ENCODE data around the gene FUT7. TPM values are rescaled to one million over a fixed set of nuclear protein-coding genes. Genes with fewer than 3 reads are reported as not detected.
"Not testable (repeated sequence)": the region's sequence is repeated elsewhere in the genome, so short reads cannot be mapped to it uniquely, and the experiment has no call there.

FUT7 gene
- polyA plus RNA-seq, 1 donor: 0.08 TPM

DNA sequence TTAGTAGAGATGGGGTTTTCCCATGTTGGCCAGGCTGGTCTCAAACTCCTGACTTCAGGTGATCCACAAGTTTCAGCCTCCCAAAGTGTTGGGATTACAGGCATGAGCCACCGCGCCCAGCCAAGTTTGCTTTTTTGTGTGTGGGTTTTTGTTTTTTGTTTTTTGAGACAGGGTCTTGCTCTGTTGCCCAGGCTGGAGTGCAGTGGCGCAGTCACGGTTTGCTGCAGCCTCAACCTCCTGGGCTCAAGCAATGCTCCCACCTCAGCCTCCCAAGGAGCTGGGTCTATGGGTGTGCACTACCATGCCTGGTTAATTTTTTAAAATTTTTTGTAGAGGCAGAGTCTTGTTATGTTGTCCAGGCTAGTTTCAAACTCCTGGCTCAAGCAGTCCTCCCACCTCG is 1.6 kb upstream of the FUT7 start:
- not testable (repeated sequence) for DNase-seq (ENCODE audit: low read depth)

DNA sequence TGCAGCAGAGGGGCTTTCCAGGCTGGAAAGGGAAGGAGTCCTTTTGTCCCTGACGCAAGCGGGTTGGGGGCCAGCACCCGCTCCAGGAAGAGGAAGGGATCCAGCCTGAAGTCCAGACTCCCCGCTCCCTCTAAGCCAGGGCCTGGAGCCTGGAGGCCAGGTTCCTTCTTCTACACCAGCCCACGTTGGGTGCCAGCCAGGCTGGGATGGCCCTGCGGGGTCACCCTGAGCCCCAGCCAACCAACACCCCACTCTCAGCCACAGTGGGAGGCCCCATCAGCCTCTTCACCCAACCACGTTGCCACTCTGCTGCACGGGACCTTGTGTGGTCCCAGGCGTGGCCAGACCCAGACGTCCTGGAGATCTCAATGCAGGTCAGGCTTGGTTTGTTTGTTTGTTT is 970 bp upstream of the FUT7 start:
- no peak for DNase-seq (ENCODE audit: low read depth)

DNA sequence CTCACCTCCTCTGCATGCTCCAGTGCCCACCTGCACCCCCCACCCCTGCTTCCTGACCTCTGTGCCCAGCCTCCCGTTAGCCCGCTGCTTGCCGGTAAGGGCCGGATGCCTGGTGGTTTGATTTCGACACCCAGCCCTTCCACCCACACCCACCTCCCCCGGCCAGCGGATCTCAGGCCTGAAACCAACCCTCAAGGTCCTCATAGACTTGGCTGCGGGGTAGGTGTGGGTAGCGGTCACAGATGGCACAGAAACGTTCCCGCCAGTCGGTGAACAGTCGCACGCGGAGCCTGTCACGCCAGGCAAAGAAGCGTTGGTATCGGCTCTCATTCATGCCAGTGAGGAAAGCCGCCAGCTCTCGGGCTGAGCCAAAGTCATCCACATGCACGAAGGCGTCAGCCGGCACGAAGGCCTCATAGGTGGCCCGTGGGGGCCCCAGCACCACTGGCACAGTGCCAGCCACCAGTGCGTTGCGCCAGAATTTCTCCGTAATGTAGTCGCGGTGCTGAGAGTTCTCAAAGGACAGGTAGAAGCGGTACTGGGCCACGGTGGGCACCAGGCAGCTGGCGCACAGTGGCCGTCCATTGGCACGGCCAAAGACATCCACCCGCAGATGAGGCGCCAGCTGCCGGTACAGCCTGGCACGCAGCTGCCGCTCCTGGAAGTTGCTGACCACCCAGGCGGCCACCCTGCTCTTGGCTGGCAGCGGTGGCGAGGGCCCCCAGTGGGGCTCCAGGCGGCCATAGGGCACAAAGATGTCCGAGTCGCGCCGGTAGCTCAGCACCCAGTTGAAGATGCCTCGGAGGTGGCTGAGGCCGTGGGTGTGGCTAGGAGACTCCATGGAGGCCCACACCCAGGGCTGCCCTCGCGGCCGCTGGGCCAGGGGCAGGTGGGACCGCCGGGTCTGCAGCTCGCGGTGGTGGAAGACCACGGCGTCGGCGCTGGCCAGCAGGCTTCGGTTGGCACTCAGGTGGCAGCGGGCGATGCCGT is 1.1 kb downstream of the FUT7 start:
- no peak for DNase-seq (ENCODE audit: low read depth)

DNA sequence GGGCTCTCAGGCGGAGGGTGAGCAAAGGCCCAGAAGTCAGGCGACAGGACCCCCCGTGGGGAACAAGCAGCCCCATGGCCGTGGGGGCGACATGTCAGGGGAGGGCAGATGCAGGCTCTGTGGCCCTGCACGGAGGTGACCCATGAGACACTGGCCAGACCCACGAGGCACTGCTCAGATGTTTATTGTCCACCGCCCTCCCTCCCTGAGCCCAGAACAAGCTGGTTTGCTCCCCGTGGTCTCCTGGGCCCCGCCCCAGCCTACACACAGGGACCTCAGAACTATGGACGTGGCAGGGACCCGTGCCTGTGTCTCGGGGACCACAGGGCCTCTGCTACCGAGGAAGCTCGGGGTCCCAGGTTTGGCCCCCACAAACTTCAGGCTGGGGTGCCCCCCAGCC is 1.9 kb downstream of the FUT7 start:
- DNase-seq (ENCODE audit: low read depth): no peak

DNA sequence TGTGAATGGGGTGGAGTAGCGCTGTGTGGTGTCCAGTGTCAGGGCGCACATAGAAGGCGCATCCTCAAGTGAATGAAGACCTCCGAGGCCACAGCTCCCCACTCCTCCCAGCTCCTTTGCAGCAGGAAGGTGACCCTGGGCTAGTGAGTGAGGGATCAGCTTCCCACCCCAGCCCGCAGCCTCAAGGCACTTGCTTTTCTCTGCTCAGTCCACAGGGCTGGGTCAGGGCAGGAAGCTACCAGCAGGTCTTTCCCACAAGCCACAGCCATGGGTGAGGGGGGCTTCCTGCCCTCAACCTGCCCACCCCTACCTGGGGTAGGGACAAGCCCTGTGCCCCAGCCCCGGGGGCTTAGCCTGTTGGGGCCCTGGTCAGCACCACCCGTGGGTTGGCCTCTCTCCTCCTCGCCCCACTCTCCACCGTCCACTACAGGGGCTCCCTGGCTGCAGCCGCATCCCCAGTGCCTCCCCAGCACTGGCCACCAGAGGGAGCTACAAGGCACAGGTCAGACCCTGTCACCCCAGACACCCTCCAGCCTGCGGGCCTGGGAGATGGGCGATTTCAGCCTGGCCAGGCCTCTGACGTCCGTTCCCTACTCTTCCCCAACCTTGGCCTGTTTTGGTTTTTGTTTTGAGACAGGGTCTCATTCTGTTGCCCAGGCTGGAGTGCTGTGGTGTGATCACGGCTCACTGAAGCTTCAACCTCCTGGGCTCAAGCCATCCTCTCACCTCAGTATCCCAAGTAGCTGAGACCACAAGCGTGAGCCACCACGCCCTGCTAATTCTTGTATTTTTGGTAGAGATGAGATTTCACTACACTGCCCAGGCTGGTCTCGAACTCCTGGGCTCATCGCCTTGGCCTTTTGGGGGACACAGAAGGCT is 2.6 kb downstream of the FUT7 start:
- DNase-seq (ENCODE audit: low read depth): no peak

DNA sequence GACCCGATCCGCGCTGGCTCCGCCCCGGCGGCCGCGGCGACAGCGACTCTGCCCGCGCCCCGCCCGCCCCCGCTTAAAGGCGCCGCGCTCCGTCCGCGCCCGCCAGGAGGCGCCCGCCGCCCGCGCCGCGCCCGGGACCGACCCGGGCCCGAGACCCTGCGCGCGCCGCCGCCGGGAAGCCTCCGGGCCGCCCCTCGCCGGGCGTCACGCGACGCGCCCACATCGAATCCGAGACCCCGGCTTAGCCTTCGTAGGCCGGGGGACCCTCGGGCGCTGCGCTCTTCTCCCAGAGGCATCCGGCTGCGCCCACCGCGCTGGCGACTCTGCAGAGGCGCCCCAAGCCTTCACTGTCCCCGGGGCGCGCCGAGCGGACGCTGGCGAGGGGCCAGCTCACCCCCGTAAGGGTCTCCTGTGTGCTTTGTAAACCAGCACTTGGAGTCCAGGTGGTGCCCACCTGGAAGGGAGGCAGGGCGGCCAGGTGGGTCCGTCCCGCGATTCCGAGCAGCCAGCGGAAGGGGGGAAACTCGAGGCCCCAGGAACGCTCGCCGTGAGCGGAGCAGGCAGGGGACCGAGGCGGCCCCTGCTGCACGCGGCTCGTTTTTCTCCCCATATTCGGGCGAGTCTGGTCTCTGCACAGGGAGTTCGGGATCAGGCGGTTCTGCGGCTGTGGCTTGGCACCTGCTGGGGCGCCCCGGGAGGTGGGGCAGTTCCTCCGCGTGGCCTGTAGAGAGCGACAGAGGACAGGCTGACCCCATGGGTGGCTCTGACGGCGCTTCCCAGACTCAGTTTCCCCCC is 3.4 kb downstream of the FUT7 start:
- DNase-seq (ENCODE audit: low read depth): no peak

DNA sequence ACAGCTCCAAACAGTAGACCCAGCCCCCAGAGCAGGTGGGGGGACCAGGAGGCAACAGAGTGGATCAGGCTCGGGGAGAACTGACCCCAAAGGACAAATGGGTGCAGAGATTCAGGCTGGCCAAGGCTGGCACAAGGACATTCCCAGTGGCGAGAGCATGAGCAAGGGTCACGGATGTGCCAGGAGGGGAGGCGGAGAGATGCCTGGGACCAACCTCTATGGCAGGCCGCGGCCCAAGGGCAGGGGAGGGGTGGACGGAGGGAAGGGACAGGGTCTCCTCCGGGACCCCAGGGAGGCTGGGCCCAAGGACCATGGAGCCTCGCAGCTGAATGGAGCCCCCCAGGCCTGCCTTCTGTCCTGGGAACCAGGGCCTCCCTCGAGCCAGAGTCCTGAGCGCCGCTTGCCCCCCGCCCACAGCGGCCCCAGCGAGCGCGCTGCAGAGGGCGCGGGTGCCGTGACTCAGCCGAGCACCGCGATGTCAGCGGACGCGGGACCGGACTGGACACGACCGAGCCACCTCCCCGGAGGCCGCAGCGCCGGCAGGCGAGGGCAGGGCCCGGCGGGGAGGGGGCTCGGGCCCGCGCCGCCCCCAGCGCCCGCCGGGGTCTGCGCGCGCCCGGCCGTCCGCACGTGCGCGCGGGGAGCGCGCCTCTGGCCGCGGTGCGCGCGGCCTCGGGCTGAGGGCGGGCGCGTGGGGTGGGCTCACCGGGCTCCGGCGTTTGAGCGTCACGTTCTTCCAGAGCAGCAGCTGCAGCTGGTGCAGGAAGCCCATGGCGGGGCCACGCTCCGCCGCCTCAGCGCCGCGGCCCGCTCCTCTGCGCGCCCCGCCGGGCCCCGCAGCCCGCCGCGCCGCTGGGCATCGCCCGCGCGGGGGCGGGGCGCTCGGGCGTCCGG is 4.3 kb downstream of the FUT7 start, which contains the start of gene ABCA2:
TSS of gene ABCA2 (minus strand) at position 869 of the 894 bp plus-strand sequence. CDS start at position 772, 97 bp downstream.
- DNase-seq (ENCODE audit: low read depth): no peak

DNA sequence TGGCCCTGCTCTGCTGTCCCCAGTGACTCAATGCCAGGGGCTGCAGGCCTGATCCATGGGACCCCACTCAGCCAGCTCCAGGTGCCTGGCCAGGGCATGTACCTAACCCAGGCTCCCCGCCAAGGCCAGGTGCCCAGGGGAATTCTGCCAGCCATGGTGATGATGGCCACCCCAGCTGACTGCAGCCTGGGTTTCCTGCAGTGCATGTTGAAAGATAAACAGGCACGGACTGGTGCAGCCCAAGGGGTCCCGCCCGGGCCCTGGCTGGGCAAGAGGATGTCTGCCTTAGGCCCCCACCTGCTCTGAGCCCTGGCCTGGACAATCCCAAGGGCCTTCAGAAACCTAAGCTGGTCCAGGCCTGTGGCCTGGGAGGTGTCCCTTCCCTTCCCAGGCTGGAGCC is 5.1 kb downstream of the FUT7 start:
- no peak for DNase-seq (ENCODE audit: low read depth)

DNA sequence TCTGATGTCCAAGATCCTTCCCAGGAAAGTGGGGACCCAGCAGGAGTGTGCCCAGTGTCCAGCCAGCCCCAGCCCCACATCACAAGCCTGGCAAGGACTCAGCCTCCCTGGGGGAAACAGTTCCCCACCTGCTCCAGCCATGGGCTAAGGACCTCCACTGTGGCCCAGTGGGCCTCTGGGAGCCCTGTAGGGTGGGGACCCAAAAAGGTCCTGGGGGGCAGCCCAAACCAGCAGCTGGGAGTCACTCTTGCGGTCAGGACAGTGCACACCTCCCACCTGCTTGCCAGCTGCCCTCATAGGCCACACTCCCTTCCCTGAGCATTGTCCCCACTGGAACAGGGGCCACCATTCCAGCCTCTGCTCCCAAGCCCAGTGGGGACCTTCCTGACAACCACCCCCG is 5.5 kb downstream of the FUT7 start:
- DNase-seq (ENCODE audit: low read depth): no peak

DNA sequence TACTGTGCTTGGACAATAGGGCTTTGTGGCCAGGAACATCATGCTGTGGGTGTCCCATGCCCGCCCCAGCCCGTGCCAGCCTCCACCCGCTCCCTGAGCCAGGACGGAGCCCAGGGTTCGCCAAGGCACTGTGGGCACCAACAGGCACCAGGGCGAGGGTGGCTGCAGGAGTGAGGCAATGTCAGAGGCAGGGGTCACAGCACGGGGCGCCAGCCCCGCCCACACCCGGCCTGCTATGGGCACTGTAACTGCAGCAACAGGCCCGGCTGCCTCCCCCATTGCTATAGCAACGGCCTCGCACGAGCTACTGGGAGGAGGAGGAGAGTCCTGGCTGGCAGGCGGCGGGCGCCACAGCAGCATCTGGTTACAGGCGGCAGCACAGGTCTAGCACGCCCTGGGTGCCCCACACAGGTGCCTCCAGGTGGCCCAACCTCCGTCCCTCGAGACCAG is 6.3 kb downstream of the FUT7 start:
- DNase-seq (ENCODE audit: low read depth): no peak

DNA sequence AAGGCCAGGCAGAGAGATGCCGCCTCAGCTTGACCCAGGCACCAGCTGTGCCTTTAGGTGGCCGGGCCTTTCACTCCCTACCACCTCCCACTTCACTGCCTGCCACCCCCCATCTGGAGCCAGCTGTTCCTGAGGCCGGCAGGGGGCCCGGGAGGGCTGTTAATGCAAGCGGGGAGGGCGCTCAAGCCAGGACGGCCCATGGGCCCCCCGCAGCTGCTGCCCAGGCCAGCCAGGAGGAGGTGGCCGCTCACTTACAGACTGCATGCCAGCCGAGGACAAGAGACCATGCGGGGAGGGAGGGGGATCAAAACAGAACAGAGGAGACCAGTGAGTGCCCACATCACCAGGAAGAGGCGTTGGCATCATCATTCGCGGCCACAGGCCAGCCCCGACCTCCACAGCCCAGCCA is 8.3 kb downstream of the FUT7 start:
- no peak for DNase-seq (ENCODE audit: low read depth)

DNA sequence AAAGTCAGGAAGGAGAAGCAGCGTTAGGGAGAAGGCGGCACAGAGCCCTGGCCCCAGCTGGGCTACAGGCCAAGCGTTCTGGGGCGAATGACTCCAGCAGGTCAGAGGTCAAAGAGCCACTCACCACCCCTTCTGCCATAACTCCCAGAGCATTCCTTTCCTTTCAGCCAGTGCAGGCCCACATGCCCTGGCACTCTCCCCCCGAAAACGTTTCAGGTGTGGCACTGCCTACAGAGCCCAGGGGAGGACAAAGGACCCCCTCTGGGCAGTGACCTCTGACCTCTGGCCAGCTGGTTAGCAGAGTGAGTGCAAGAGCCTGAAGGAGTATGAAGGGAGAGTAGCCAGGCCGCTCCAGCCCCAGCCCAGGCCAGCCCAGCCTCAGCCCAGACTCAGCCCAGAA is 8.7 kb downstream of the FUT7 start:
- no peak for DNase-seq (ENCODE audit: low read depth)

DNA sequence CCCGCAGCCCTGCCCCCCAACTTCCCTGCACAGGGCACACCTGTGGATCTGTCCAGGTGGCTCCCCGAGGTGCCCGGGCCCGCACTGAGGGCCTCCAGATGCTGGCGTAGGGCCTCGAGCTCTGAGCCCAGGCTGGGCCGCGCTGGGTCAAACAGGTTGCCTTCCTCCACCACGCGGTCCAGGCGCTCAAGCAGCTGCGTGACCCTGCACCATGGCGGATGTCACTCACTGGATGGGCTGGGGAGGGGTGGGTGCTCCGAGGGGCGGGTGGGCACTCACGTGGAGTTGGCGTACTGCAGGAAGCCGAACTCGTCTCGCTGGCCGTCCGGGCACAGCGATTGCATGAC is 9.3 kb downstream of the FUT7 start:
- no peak for DNase-seq (ENCODE audit: low read depth)

DNA sequence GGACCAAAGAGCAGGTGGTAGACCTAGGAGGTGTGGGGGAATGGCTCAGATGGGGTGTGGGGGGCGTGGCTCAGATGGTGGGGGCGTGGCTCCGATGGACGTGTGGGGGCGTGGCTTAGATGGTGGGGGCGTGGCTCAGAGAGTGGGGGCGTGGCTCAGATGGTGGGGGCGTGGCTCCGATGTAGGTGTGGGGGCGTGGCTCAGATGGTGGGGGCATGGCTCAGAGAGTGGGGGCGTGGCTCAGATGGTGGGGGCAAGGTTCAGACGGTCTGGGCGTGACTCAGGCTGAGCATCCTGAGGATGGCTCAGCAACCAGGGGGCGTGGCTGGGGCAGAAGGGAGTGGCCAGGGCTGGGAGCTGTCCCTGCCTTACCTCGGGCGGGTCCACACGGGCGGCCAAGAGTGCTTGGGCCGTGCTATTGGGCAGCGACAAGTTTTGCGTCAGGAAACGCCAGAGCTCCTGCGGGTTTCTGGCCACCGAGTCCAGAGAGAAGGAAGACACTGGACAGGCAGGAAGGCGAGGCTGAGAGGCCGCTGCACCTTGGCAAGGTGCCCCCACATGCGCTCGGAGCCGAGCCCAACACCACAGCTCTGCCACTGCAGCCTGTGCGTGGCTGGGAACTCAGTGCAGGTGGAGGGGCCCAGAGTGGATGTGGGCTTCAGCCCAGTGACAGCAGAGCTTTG is 9.8 kb downstream of the FUT7 start:
- no peak for DNase-seq (ENCODE audit: low read depth)

DNA sequence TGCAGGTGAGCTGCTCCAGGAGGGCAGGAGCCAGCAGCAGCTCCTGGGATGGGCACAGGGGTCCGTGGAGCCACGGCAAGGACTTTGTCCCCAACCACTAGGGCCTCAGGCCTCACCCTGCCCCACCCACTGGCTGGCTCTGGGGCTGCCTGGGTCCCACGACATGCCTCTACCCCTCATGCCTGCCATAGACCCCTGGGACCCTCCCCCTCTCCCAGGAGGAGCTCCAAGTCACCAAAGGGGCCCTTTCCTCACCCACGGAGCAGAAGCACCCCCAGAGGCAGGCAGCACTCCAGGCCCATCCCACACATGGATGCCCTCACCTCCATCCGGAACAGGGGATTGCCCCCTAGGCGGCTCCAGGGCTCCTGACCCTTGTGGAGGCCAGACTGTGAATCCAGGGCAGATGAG is 10.3 kb downstream of the FUT7 start:
- no peak for DNase-seq (ENCODE audit: low read depth)

DNA sequence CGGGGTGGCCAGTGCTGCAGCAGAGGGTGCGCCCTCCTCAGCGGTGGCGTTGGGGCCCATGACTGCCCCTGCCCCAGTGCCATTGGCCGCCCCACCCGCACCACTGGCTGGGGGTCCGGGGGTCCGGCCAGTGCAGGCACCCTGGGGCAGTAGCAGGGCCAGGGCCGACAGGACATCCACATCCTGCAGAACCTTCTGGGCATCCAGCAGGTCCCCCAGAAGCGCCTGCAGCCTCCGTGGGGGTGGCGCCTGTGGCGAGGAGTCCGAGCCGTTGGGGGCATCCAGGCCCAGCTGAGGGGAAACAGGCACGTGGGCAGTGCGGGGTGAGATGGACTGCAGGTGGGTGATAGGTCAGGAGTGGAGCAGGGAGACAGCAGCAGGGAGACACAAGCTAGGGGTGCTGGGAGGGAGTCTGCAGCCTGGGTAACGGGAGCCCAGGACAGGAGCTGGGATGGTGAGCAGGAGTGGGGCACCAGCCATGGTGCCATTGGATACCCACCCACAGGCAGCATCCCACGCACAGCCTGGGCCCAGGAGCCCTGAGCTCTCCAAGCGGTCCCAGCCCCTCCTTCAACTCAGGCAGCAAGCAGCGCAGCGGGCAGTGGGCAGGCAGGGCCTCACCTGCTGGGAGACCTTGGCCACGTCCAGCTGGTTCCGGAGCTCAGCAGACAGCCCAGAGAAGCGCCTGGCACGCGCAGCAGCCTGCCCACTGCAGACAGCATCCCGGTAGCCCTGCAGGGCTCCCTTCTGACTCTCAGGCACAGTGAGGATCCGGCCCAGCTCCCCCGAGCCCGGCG is 10.9 kb downstream of the FUT7 start:
- no peak for DNase-seq (ENCODE audit: low read depth)

DNA sequence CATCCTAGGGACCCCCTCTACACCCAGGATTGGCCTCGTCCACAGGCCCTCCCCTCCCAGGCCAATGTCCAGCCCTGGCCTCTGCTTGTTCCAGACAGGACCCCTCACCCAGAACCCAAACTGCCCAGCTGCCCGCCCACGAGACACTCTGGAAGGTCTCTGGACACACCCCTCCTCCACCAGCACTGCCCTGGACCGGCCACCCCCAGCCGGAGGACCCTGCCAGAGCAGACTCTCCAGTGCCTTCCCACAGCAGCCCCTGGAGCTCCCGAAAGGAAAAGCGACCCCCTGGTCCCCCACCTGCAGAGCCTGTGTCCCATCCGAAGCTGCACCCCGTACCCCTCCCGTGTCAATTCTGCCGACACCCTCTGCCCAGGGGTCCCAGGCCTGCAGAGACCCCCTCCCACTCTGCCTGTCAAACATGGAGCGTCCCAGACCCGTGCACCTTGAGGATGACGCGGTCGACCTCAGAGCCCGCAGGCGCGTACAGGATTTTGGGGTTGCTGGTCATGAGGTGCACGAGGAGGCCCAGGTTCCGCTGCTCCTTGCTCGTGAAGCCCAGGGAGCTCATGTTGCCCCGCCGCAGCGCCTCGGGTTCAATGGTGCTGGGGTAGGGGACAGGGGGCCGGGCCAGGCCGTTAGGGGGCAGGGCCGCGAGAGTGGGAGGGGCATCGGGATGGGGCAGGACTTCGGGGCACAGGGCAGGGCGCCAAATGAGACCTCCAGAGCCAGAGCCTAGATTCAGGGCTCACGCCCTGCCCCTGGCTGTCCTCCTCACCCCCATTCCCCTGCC is 11.8 kb downstream of the FUT7 start:
- no peak for DNase-seq (ENCODE audit: low read depth)
